ENCODE results near the gene KIF5A.
"Not testable (repeated sequence)": the region's sequence is repeated elsewhere in the genome, so short reads cannot be mapped to it uniquely, and the experiment has no call there.

KIF5A gene

DNA sequence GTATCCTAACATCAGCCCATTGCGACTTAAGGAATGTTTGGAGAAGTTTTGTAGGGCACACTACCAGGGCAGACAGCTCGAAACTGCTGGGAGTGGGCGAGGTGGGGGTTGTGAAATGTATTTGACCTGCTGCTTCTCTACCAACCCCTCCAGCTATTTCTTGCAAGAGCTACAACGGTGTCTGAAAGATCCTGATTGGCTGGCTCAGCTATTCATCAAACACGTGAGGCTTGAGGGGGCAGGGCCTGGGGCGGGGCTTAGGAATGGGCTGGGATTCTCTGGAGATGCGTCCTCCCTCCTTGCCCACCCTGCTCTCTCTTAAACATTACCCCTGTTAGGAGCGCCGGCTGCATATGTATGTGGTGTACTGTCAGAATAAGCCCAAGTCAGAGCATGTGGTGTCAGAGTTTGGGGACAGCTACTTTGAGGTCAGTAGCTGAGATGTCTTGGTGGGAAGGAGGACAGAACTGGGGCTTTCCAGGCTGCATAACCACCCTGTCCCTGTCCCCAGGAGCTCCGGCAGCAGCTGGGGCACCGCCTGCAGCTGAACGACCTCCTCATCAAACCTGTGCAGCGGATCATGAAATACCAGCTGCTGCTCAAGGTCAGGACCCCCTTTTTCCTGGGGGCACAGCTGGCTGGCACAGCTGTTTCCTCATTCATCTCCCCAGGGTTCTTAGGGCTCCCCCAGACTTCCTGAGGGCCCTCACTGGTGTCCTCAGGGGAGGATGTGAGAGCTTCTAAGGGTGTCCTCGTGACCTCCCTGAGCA lies 64.5 kb downstream of the KIF5A start:
- Histone ChIP-seq H3K27ac (ENCODE audit: low read depth, low read length) (peak overlapping the region; percentile 38), H3K4me1 (ENCODE audit: insufficient read depth, low read length) (peaks cover 42% of the 10 kb centered on the region), H3K9me3 (ENCODE audit: low read length) (no peaks in the 10 kb centered on the region), H3K4me3 (ENCODE audit: low read depth in 1 of 2, low read length in 2 of 2) (peak overlapping the region in 1 of 2 donors; percentile 29), H3K9ac (ENCODE audit: low read length) (no peak overlapping the region), H3K36me3 (ENCODE audit: insufficient read depth, low read length) (peaks cover 43% of the 10 kb centered on the region), H3K27me3 (ENCODE audit: control insufficient read depth in 1 of 2, insufficient read depth in 2 of 2, low read length in 2 of 2) (no peaks in the 10 kb centered on the region)

DNA sequence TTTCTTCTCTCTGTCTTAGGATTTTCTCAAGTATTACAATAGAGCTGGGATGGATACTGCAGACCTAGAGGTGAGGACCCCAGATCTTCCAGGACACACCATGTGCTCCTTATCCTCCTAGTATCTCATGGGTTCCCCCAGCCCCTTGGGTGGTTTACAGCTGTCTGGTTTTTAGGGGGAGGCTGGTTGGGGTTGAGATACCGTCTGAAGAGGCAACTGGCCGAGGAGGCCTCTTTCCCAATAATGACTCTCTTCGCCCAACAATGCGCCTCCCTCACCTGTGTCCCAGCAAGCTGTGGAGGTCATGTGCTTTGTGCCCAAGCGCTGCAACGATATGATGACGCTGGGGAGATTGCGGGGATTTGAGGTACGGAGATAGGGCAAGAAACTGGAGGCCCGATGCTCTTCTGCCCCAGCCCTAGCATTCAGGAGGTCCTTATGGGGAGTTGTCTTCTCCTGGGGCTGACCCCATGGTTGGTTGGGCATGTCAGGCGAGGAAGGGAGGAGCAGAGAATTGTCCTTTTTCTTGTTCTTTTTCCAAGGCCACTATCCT lies 65.2 kb downstream of the KIF5A start:
- no peaks in the 10 kb centered on the region for H3K27me3 ChIP-seq (ENCODE audit: control insufficient read depth in 1 of 2, insufficient read depth in 2 of 2, low read length in 2 of 2)

DNA sequence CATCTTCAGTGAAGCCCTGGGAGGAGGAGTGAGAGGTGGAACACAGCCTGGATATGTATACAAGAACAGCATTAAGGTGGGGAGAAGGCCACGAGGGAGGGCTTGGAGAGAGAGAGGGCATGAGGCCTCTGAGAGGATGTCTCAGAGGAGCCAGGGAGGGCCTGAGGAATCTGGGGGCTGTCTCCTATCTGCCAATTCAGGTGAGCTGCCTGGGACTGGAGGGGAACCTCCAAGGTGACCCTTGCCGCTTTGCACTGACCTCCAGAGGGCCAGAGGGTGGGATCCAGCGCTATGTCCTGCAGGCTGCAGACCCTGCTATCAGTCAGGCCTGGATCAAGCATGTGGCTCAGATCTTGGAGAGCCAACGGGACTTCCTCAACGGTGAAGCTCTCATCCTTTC lies 65.8 kb downstream of the KIF5A start:
- H3K27me3 ChIP-seq (ENCODE audit: control insufficient read depth in 1 of 2, insufficient read depth in 2 of 2, low read length in 2 of 2), result peaks cover 0 to 5% of the 10 kb centered on the region in 2 donors
- H3K9ac ChIP-seq (ENCODE audit: low read length), result no peak overlapping the region
- H3K9me3 ChIP-seq (ENCODE audit: low read length), result no peaks in the 10 kb centered on the region
- peaks cover 39% of the 10 kb centered on the region for H3K4me1 ChIP-seq (ENCODE audit: insufficient read depth, low read length)
- H3K4me3 ChIP-seq (ENCODE audit: low read depth in 1 of 2, low read length in 2 of 2), result no peak overlapping the region
- peaks cover 43% of the 10 kb centered on the region for H3K36me3 ChIP-seq (ENCODE audit: insufficient read depth, low read length)
- H3K27ac ChIP-seq (ENCODE audit: low read depth, low read length), result no peak overlapping the region

More for the DNA sequence above, 65.2 kb downstream of the KIF5A start:
- peaks cover 43% of the 10 kb centered on the region for H3K36me3 ChIP-seq (ENCODE audit: insufficient read depth, low read length)
- H3K27ac ChIP-seq (ENCODE audit: low read depth, low read length), result no peak overlapping the region
- H3K9me3 ChIP-seq (ENCODE audit: low read length), result no peaks in the 10 kb centered on the region
- H3K4me1 ChIP-seq (ENCODE audit: insufficient read depth, low read length), result peaks cover 39% of the 10 kb centered on the region
- no peak overlapping the region for H3K9ac ChIP-seq (ENCODE audit: low read length)
- H3K4me3 ChIP-seq (ENCODE audit: low read depth in 1 of 2, low read length in 2 of 2), result no peak overlapping the region

DNA sequence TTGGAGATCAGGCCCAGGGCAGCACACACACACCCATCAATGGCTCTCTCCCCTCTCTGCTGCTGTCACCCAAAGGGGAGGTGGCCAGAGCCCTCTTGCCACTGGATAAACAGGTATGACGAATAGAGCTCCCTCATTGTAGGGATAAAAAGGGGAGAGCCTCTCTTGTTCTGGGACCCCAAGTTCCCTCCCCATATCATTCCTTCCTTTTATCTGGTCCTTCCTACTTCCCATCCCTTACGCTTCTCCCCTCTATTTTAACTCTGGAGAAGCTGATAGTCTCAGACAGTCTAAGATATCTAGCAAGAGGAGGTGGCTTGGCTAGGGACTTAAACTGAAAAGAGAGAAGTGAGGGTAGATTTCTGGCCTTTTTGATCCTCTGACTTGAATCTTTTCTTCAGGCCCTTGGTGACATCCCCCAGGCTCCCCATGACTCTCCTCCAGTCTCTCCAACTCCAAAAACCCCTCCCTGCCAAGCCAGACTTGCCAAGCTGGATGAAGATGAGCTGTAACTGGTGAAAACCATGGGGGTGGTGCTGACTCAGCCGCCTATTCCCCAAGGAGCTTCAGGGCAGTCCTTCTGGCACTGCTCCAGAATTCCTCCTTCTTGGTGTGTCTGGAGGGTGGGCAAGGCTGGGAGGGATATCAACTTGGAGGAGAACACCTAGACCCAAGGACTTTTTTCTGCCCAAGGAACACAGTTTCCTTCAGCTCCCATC lies 66.7 kb downstream of the KIF5A start:
- Histone ChIP-seq H3K27ac (ENCODE audit: low read depth, low read length) (no peak overlapping the region), H3K9ac (ENCODE audit: low read length) (no peak overlapping the region), H3K27me3 (ENCODE audit: control insufficient read depth in 1 of 2, insufficient read depth in 2 of 2, low read length in 2 of 2) (peaks cover 0 to 12% of the 10 kb centered on the region in 2 donors), H3K9me3 (ENCODE audit: low read length) (no peaks in the 10 kb centered on the region), H3K4me3 (ENCODE audit: low read depth in 1 of 2, low read length in 2 of 2) (no peak overlapping the region), H3K4me1 (ENCODE audit: insufficient read depth, low read length) (peaks cover 47% of the 10 kb centered on the region), H3K36me3 (ENCODE audit: insufficient read depth, low read length) (peaks cover 43% of the 10 kb centered on the region)

DNA sequence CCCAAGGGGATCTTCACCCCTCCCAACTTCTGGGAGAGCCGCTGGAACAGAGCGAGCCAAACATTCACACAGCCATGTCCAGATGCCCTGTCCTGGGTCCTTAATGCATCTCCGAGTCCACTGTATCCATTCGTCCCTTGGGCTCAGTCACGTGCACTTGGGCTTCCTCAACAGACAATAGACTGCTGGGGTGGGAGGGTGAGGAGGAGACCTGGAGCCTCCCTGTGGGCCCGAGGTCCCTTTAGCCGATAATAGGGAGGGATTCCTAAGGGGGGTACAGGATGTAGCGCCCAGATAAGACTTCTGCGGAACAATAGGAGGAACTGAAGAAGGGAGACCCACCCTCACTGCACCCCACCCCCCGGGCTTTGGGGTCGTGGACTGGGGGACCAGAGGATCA lies 68.1 kb downstream of the KIF5A start:
- Histone ChIP-seq H3K9me3 (ENCODE audit: low read length) (no peaks in the 10 kb centered on the region), H3K27me3 (ENCODE audit: control insufficient read depth in 1 of 2, insufficient read depth in 2 of 2, low read length in 2 of 2) (peaks cover 10 to 16% of the 10 kb centered on the region in 2 donors), H3K36me3 (ENCODE audit: insufficient read depth, low read length) (peaks cover 41% of the 10 kb centered on the region), H3K27ac (ENCODE audit: low read depth, low read length) (no peak overlapping the region), H3K9ac (ENCODE audit: low read length) (no peak overlapping the region), H3K4me3 (ENCODE audit: low read depth in 1 of 2, low read length in 2 of 2) (no peak overlapping the region), H3K4me1 (ENCODE audit: insufficient read depth, low read length) (peaks cover 49% of the 10 kb centered on the region)

DNA sequence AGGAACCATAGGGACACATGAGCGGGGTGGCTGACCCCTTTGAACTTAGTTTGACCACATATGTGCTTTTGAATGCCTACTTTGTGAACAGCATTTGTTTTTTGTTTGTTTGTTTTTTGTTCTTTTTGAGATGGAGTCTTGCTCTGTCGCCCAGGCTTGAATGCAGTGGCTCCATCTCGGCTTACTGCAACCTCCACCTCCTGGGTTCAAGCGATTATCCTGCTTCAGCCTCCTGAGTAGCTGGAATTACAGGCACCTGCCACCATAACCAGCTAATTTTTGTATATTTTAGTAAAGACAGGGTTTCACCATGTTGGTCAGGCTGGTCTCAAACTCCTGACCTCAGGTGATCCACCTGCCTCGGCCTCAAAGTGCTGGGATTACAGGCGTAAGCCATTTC lies 68.6 kb downstream of the KIF5A start:
- peaks cover 38% of the 10 kb centered on the region for H3K36me3 ChIP-seq (ENCODE audit: insufficient read depth, low read length)
- H3K27ac ChIP-seq (ENCODE audit: low read depth, low read length); H3K9me3 ChIP-seq (ENCODE audit: low read length); H3K9ac ChIP-seq (ENCODE audit: low read length); H3K4me3 ChIP-seq (ENCODE audit: low read depth in 1 of 2, low read length in 2 of 2): not testable (repeated sequence)
- peaks cover 11 to 21% of the 10 kb centered on the region in 2 donors for H3K27me3 ChIP-seq (ENCODE audit: control insufficient read depth in 1 of 2, insufficient read depth in 2 of 2, low read length in 2 of 2)
- H3K4me1 ChIP-seq (ENCODE audit: insufficient read depth, low read length), result peaks cover 44% of the 10 kb centered on the region

DNA sequence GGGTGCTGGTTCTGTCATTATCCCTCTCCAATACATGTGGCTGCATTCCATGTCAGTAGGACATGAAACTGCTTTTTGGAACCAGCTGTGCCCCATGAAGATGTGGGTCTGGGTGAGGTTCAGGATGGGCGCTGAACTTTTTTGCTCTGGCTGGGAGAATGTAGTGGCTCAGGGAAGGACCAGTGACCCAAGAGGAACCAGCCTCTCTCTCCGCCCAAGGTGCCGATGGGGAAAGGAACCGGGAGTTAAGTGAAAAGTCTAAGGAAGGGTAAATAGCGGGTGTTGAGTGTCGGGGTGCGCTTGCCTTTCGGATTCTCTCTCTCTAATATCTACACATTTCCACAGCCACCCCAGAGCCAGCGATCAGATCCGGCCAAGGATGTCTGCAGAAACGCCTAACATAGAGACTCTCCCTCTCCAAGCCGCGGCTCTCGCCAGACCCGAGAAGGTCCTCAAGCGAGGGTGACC lies 69.2 kb downstream of the KIF5A start:
- Histone ChIP-seq H3K27ac (ENCODE audit: low read depth, low read length) (no peak overlapping the region), H3K27me3 (ENCODE audit: control insufficient read depth in 1 of 2, insufficient read depth in 2 of 2, low read length in 2 of 2) (peaks cover 11 to 21% of the 10 kb centered on the region in 2 donors), H3K9me3 (ENCODE audit: low read length) (no peaks in the 10 kb centered on the region), H3K4me1 (ENCODE audit: insufficient read depth, low read length) (peaks cover 38% of the 10 kb centered on the region), H3K4me3 (ENCODE audit: low read depth in 1 of 2, low read length in 2 of 2) (no peak overlapping the region), H3K9ac (ENCODE audit: low read length) (no peak overlapping the region), H3K36me3 (ENCODE audit: insufficient read depth, low read length) (peaks cover 37% of the 10 kb centered on the region)

DNA sequence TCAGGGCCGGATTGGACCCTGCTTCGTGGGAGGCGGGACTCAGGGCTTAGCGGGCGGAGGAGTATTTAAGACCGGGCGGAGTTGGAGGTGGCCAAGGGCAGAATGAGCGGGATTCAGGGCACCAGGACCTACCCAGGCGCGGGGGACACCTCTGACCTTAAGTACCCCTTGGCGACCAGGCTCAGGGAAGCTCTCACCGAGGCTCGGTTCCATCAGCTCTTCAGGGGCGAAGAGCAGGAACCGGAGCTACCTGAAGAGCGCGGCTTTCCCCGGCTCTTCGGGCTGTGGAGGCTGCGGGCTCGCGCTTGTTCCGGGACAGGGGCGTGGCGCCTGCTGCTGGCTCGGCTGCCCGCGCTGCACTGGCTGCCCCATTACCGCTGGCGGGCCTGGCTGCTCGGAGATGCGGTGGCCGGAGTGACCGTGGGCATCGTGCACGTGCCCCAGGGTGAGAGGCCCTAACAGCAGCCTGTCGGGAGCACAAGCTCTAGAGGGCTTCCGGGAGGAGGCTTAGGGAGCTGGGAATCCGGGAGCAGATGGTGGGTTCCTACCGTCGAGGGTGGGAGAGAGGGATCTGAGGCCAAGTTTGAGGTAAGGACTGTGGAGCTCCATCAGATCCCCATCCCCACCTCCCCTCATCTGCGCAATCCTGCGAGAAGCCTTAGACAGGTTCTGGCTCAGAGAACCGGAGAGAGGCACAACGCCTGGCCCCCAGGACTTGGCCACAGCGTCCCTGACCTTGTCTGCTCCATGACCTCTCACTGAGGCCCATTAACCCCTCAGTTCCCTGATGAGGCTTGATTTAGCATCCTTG lies 69.8 kb downstream of the KIF5A start:
- H3K4me1 ChIP-seq (ENCODE audit: insufficient read depth, low read length), result peaks cover 32% of the 10 kb centered on the region

DNA sequence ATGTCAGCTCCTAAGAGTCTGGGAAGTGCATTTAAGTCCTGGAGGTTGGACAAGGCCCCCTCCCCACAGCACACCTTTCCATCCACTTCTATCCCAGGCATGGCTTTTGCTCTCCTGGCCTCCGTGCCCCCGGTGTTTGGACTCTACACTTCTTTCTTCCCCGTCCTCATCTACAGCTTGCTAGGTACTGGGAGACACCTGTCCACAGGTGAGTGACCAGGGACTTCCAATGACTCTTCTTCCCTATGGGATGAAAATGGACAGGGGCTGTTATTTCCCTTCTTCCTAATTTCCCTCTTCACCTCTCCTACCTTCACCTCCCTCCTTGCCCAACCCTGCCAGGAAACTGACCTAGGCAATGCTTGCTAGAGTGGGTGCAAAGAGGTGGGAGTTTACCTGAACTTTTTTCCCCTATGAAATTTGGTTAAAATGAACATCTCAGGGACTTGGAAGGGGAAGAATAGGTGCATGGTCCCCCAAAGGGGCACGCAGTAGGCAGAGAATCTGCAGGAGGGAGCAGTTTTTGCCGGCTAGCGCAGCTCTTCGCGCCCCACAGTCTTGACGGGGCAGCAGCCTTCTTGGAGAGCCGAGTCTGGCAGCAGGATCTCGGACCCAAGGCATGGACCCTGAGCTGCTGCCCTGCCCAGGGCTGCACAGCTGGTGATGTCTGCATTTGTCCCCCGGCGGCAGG lies 70.5 kb downstream of the KIF5A start:
- H3K27ac ChIP-seq (ENCODE audit: low read depth, low read length), result no peak overlapping the region
- no peak overlapping the region for H3K9ac ChIP-seq (ENCODE audit: low read length)
- H3K36me3 ChIP-seq (ENCODE audit: insufficient read depth, low read length), result peaks cover 33% of the 10 kb centered on the region
- H3K9me3 ChIP-seq (ENCODE audit: low read length), result no peaks in the 10 kb centered on the region
- no peak overlapping the region for H3K4me3 ChIP-seq (ENCODE audit: low read depth in 1 of 2, low read length in 2 of 2)
- peaks cover 24% of the 10 kb centered on the region for H3K4me1 ChIP-seq (ENCODE audit: insufficient read depth, low read length)
- H3K27me3 ChIP-seq (ENCODE audit: control insufficient read depth in 1 of 2, insufficient read depth in 2 of 2, low read length in 2 of 2), result peaks cover 11 to 21% of the 10 kb centered on the region in 2 donors

More for the DNA sequence above, 69.8 kb downstream of the KIF5A start:
- H3K4me3 ChIP-seq (ENCODE audit: low read depth in 1 of 2, low read length in 2 of 2), result no peak overlapping the region
- peaks cover 33% of the 10 kb centered on the region for H3K36me3 ChIP-seq (ENCODE audit: insufficient read depth, low read length)
- H3K9ac ChIP-seq (ENCODE audit: low read length), result no peak overlapping the region
- H3K9me3 ChIP-seq (ENCODE audit: low read length), result no peaks in the 10 kb centered on the region
- H3K27ac ChIP-seq (ENCODE audit: low read depth, low read length), result no peak overlapping the region
- H3K27me3 ChIP-seq (ENCODE audit: control insufficient read depth in 1 of 2, insufficient read depth in 2 of 2, low read length in 2 of 2), result peaks cover 11 to 21% of the 10 kb centered on the region in 2 donors

DNA sequence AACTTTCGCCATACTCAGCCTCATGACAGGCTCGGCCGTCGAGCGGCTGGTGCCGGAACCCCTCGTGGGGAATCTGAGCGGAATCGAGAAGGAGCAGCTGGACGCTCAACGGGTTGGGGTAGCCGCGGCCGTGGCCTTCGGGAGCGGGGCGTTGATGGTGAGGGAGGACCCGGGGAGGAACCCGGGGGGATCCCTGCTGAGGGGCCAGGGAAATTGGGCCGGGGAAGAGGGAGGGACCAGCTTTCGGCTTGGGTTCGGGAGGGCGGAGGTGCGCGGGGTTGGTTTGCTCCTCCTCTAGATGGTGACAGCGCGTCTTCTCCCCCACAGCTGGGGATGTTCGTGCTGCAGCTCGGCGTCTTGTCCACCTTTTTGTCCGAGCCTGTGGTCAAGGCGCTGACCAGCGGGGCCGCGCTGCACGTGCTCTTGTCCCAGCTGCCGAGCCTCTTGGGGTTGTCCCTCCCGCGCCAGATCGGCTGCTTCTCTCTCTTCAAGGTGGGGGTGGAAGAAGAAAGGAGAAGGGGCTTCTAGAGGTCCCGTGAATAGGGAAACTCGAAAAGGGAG lies 71.2 kb downstream of the KIF5A start:
- Histone ChIP-seq H3K36me3 (ENCODE audit: insufficient read depth, low read length) (peaks cover 33% of the 10 kb centered on the region), H3K9me3 (ENCODE audit: low read length) (no peaks in the 10 kb centered on the region), H3K27me3 (ENCODE audit: control insufficient read depth in 1 of 2, insufficient read depth in 2 of 2, low read length in 2 of 2) (peaks cover 11 to 22% of the 10 kb centered on the region in 2 donors), H3K4me3 (ENCODE audit: low read depth in 1 of 2, low read length in 2 of 2) (peak overlapping the region; percentile 38 to 62), H3K9ac (ENCODE audit: low read length) (no peak overlapping the region), H3K4me1 (ENCODE audit: insufficient read depth, low read length) (peaks cover 23% of the 10 kb centered on the region), H3K27ac (ENCODE audit: low read depth, low read length) (no peak overlapping the region)
